Endothelial cell (in vitro differentiated cells): ENCODE data around the gene VAC14. TPM values are rescaled to one million over a fixed set of nuclear protein-coding genes. Genes with fewer than 3 reads are reported as not detected.

Experiments used
- DNase-seq: peaks from one replicate; pipeline ENCODE4 v3.0.0; 2021; ENCODE audit warnings: low spot score
- H3K27ac Mint-ChIP-seq: one replicate; pipeline ENCODE4 v1.8.0; 2021; ENCODE audit warnings: mixed read lengths, inconsistent platforms; ENCODE audit not compliant: unreplicated experiment
- H3K27me3 Mint-ChIP-seq: one replicate; pipeline ENCODE4 v1.8.0; 2021; ENCODE audit warnings: mild to moderate bottlenecking, moderate library complexity, mixed read lengths, inconsistent platforms; ENCODE audit not compliant: unreplicated experiment
- H3K36me3 Mint-ChIP-seq: one replicate; pipeline ENCODE4 v1.8.0; 2021; ENCODE audit warnings: mild to moderate bottlenecking, low read depth, mixed read lengths, inconsistent platforms; ENCODE audit not compliant: unreplicated experiment
- H3K4me1 Mint-ChIP-seq: one replicate; pipeline ENCODE4 v1.8.0; 2021; ENCODE audit warnings: mild to moderate bottlenecking, mixed read lengths, inconsistent platforms; ENCODE audit not compliant: unreplicated experiment
- H3K4me3 Mint-ChIP-seq: one replicate; pipeline ENCODE4 v1.8.0; 2021; ENCODE audit warnings: mild to moderate bottlenecking, mixed read lengths, inconsistent platforms; ENCODE audit not compliant: unreplicated experiment
- H3K9me3 Mint-ChIP-seq: one replicate; pipeline ENCODE4 v1.8.0; 2021; ENCODE audit warnings: mixed read lengths, inconsistent platforms; ENCODE audit not compliant: unreplicated experiment
- CTCF ChIP-seq: fragments of 200-600 bp; sonication (generic); IDR thresholded peaks from one replicate; pipeline ENCODE4 v1.5.0; 2021; ENCODE audit warnings: antibody characterized with exemption; ENCODE audit not compliant: unreplicated experiment
- total RNA-seq: library from RNA; stranded (reverse); fragmentation: NEBNext Ultra II Directional; extraction: Animal tissue kit (Norgen Biotek cat#: 25700); gene quantifications from one replicate; pipeline ENCODE4 v1.2.1, GENCODE V29; 2021; ENCODE audit not compliant: unreplicated experiment

Gene VAC14
- total RNA-seq, 1 donor from 2014 or later: 35.6 TPM

- DNase-seq: no peak
- no peaks in the 10 kb centered on the region for H3K9me3 Mint-ChIP-seq
- peaks cover 3% of the 10 kb centered on the region for H3K4me1 Mint-ChIP-seq
- H3K4me3 Mint-ChIP-seq: no peak overlapping the region
- H3K36me3 Mint-ChIP-seq: peaks cover 27% of the 10 kb centered on the region
- TF ChIP-seq CTCF: no peak
- H3K27me3 Mint-ChIP-seq: peaks cover 7% of the 10 kb centered on the region
- no peak overlapping the region for H3K27ac Mint-ChIP-seq
Measured at GRCh38 chr16:70663524-70664324, 137.2 kb downstream of the VAC14 start.

DNA sequence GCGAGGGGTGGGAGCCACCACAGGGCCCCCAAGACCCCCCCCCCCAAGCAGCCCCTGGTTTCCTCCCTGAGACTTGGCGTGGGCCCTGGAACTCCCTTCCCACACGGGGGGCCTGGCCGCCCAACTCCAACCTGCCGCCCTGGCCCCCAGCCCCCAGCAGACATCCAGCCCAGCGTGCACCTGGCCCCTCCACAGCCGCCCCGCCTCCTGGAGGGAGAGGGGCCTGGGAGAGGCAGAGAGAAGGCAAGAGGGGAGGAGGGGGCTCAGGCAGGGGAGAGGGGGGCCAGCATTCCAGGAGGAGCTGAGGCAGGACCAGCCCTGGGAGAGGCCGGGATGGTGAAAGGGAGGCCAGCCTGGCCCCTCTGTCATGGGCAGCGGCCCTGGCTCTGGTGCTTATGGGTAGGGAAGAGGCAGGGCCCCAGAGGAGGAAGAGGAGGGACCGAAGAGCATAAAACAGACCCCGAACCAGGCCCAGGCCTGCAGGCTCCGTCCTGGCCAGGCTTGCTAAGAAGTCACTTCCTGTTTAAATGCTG is 137.9 kb downstream of the VAC14 start:
- no peaks in the 10 kb centered on the region for H3K9me3 Mint-ChIP-seq
- no peak overlapping the region for H3K4me3 Mint-ChIP-seq
- H3K27me3 Mint-ChIP-seq: peaks cover 7% of the 10 kb centered on the region
- H3K4me1 Mint-ChIP-seq: peaks cover 3% of the 10 kb centered on the region
- no peak overlapping the region for H3K27ac Mint-ChIP-seq
- no peak for DNase-seq
- peaks cover 21% of the 10 kb centered on the region for H3K36me3 Mint-ChIP-seq
- TF ChIP-seq CTCF: no peak

DNA sequence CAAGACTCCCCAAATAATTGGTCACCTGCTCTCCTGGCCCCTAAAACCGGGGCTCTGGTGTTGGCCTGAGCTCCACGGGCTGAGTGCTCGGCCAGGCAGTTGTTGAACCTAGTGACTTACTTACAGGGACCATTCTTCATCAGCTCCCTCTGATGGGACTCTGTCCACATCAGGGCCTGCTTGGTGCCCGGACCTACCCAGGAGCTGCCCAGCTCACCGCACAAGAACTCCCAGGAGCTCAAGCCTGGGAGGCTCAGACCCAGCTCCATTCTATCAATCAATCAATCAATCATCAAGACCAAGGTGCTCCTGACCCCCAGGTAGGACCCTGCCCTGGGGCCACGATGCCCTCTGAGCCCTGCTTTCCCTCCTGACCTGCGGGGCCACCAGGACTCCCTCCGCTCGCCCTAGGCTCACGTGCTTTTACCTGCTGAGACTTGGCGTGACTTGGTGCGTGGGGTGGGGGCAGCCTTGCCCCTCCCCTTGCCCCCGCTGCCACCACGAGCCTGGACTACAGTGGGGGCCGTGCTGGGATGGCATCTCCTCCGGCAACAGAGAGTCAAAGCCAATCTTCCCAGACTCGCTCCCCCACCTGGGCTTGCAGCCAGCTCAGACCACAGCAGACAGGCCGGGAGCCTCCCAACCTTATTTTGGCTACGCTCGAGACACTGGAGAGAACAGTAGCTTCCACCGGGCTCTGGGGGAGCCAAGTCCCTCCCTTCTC is 138.9 kb downstream of the VAC14 start:
- Mint-ChIP-seq H3K36me3 (peaks cover 14% of the 10 kb centered on the region), H3K4me1 (peaks cover 3% of the 10 kb centered on the region), H3K4me3 (no peak overlapping the region), H3K27ac (no peak overlapping the region), H3K9me3 (no peaks in the 10 kb centered on the region), H3K27me3 (peaks cover 7% of the 10 kb centered on the region)
- no peak for TF ChIP-seq CTCF
- DNase-seq: no peak

DNA sequence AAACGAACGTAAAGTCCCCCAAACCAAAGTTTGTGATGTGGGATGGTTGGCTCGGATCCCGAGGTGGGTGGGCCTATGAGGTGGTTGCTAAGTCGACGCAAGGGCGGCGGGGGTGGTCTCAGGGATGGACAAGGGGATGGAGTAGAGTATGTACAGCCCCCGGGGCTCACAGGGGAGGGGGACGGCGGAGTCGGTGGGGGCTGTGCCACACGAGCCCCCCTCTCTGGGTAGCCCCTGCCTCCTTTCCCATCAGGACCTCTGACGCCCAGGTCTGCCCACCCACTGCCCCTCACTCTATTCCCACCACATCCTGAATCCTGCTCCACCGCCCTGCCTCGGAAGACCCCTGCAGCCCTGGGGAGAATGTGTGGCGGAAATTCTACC is 139.4 kb downstream of the VAC14 start:
- DNase-seq: no peak
- Mint-ChIP-seq H3K27ac (no peak overlapping the region), H3K9me3 (no peaks in the 10 kb centered on the region), H3K27me3 (peaks cover 7% of the 10 kb centered on the region), H3K36me3 (peaks cover 10% of the 10 kb centered on the region), H3K4me3 (no peak overlapping the region), H3K4me1 (peaks cover 3% of the 10 kb centered on the region)
- no peak for TF ChIP-seq CTCF
